IPS-NIHi7 (cell line): ENCODE results near the gene TP53TG3.
"Not testable (repeated sequence)": the region's sequence is repeated elsewhere in the genome, so short reads cannot be mapped to it uniquely, and the experiment has no call there.

Experiments
- DNase-seq: peaks from one replicate; pipeline ENCODE4 v3.0.0; 2012; ENCODE audit warnings: mixed read lengths; ENCODE audit errors: extremely low spot score

Gene TP53TG3, protein sequence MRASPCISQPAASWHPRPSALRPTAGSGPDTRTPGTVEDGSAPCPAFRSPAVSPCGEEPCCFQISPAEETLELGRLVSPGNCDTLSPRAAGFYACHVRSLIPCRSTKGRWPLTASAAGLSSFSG

DNA sequence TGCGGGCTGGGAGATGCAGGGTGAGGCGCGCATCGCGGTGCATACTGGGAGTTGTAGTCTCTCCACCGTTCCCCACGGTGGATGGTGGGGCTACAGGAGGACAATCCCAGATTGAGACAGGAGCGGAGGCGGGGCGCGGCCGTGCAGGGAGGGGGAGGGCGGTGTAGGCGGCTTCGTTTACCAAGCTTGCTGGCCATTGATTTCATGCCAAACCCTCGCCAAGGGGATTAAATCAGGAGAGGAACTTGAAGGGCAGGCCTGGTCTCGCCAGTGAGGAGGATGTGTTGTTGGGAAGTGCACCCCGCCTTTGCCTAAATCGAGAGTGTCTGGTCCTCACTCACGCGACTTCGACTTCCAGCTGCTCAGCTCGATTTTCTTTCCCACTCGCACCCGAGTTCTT, at the start of gene TP53TG3:
Gene TP53TG3 (minus strand): TSS at position 101 of the 400 bp plus-strand sequence. CDS start 68 bp downstream, at position 33.
- not testable (repeated sequence) for DNase-seq

DNA sequence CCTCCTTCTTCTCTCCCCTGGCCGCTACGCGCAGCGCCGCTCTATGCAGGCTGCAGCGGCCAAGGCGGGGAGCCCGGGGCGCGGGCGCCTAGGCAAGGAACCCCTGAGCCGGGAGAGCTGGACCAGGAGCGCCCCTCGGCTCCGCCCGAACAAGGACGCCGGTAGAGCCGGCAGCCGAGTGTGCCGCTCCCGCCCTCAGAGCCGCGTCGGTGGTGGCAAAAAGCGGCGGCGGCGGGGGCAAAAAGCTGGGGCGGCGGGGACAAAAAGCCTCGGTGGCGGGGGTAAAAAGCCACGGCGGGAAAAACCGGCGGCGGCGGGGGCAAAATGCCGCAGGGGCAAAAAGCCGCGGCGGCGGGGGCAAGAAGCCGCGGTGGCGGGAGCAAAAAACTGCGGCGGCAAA, 25.1 kb downstream of the TP53TG3 start:
- not testable (repeated sequence) for DNase-seq

- DNase-seq = not testable (repeated sequence)
Observed at GRCh38 chr16:32647562-32647961, 28.4 kb downstream of the TP53TG3 start.

DNA sequence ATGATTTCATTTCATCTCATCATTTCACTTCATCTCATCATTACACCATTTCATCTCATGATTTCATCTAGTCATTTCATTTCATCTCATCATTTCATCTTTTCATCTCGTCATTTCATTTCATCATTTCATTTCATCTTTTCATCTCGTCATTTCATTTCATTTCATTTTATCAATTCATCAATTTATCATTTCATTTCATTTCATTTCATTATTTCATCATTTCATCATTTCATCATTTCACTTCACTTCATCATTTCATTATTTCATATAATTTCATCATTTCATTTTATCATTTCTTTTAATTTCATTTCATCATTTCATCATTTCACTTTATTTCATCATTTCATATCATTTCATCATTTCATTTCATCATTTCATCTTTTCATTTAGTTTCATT, 29.2 kb downstream of the TP53TG3 start:
- not testable (repeated sequence) for DNase-seq

DNA sequence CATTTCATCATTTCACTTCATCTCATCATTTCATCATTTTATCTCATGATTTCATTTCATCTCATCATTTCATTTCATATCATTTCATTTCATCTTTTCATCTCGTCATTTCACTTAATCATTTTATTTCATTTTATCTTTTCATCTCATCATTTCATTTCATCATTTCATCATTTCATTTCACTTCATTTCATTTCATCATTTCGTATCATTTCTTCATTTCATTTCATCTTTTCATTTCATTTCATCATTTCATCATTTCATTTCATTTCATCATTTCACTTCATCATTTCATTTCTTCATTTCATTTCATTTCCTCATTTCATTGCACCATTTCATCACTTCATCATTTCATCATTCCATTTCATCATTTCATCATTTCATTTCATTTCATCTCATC, 29.8 kb downstream of the TP53TG3 start:
- DNase-seq = not testable (repeated sequence)

DNA sequence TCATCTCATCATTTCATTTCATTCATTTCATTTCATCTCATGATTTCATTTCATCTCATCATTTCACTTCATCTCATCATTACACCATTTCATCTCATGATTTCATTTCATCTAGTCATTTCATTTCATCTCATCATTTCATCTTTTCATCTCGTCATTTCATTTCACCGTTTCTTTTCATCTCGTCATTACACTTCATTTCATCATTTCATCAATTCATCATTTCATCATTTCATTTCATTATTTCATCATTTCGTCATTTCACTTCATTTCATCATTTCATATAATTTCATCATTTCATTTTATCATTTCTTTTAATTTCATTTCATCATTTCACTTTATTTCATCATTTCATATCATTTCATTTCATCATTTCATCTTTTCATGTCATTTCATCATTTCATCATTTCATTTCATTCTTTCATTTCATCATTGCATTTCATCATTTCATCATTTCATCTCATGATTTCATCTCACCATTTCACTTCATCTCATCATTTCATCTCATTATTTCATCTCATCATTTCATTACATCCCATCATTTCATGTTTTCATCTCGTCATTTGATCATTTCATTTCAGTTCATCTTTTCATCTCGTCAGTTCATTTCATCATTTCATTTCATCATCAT, 30.6 kb downstream of the TP53TG3 start:
- DNase-seq = not testable (repeated sequence)

DNA sequence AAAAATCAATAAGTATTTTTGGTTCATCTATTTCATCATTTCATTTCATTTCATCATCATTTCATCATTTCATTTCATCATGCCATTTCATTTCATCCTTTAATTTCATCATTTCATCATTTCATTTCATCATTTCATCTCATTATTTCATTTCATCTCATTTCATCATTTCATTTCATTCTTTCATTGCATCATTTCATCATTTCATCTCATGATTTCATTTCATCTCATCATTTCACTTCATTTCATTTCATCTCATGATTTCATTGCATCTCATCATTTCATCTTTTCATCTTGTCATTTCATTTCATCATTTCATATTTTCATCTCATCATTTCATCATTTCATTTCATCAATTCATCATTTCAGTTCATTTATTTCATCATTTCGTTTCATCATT, 31.2 kb downstream of the TP53TG3 start:
- not testable (repeated sequence) for DNase-seq

DNA sequence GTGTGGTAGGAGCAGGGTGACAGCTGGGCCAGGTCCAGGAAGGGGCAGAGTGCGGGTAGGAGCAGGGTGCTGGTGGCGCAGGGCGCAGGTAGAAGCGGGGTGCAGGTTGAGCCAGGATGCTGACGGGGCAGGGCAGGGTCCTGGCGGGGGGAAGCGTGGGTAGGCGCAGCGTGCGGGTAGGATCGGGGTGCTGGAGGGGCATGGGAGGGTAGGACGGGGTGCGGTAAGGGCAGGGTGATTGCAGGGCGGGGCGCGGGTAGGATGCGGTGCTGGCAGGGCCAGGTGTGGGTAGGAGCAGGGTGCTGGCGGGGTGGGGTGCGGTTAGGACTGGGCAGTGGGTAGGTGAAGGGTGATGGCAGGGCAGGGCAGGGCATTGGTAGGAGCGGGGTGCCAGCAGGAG, 38.4 kb downstream of the TP53TG3 start:
- DNase-seq = not testable (repeated sequence)

- DNase-seq = not testable (repeated sequence)
Observed at GRCh38 chr16:32632096-32632495, 43.9 kb downstream of the TP53TG3 start.
